HFFc6 (cell line): ENCODE results near the gene SLC19A1. TPM values are rescaled to one million over a fixed set of nuclear protein-coding genes. Genes with fewer than 3 reads are reported as not detected.

Experiments used
- DNase-seq: peaks from one replicate; pipeline ENCODE4 v3.0.0-alpha.2; 2018
- H3K27ac Mint-ChIP-seq: 2 replicates; pipeline ENCODE4 v1.8.0; 2020; ENCODE audit warnings: mild to moderate bottlenecking, mixed read lengths
- H3K27me3 Mint-ChIP-seq: 2 replicates; pipeline ENCODE4 v1.8.0; 2021; ENCODE audit warnings: mild to moderate bottlenecking, moderate library complexity, mixed read lengths; ENCODE audit not compliant: insufficient read depth
- H3K36me3 Mint-ChIP-seq: 2 replicates; pipeline ENCODE4 v1.8.0; 2021; ENCODE audit warnings: low read depth, mixed read lengths
- H3K4me1 Mint-ChIP-seq: 2 replicates; pipeline ENCODE4 v1.8.0; 2020; ENCODE audit warnings: low read depth, mixed read lengths
- H3K4me3 Mint-ChIP-seq: 2 replicates; pipeline ENCODE4 v1.8.0; 2020; ENCODE audit warnings: mild to moderate bottlenecking, moderate library complexity, mixed read lengths
- H3K9me3 Mint-ChIP-seq: 2 replicates; pipeline ENCODE4 v1.8.0; 2020; ENCODE audit warnings: mild to moderate bottlenecking, mixed read lengths
- CTCF ChIP-seq: fragments of 200-600 bp; sonication (generic); IDR thresholded peaks from 2 replicates; pipeline ENCODE4 v1.5.0; 2021; ENCODE audit warnings: antibody characterized with exemption, mild to moderate bottlenecking
- total RNA-seq, 6 experiments: library from RNA; stranded (reverse); fragmentation: NEBNext Ultra II Directional; extraction: Animal tissue kit (Norgen Biotek cat#: 25700); gene quantifications; 2 replicates in 1 of 6; 3 replicates in 5 of 6; pipeline ENCODE4 v1.2.3, GENCODE V29; 2021

SLC19A1 gene
- total RNA-seq, 6 experiments from 2014 or later = 12.3 to 15.9 (median 14.6) TPM

- DNase-seq = no peak
- H3K4me1 Mint-ChIP-seq = peaks cover under 1% of the 10 kb centered on the region; the same call in 1 of the 2 replicates
- H3K9me3 Mint-ChIP-seq = peaks cover 33% of the 10 kb centered on the region
- H3K36me3 Mint-ChIP-seq = peaks cover 48% of the 10 kb centered on the region
- no peaks in the 10 kb centered on the region for H3K27me3 Mint-ChIP-seq
- H3K4me3 Mint-ChIP-seq = no peak overlapping the region
- no peak overlapping the region for H3K27ac Mint-ChIP-seq
- TF ChIP-seq CTCF = no peak
Observed at GRCh38 chr21:45523411-45524101, 18.7 kb downstream of the SLC19A1 start.

GRCh38 chr21:45522986-45523385, 19.3 kb downstream of the SLC19A1 start:
- H3K36me3 Mint-ChIP-seq = peaks cover 53% of the 10 kb centered on the region
- no peak overlapping the region for H3K27ac Mint-ChIP-seq
- no peak for TF ChIP-seq CTCF

GRCh38 chr21:45522381-45522780, 19.9 kb downstream of the SLC19A1 start:
- H3K27me3 Mint-ChIP-seq = no peaks in the 10 kb centered on the region
- peaks cover 41% of the 10 kb centered on the region for H3K9me3 Mint-ChIP-seq
- H3K4me1 Mint-ChIP-seq = peaks cover 9% of the 10 kb centered on the region; the same call in 1 of the 2 replicates
- no peak for TF ChIP-seq CTCF
- no peak overlapping the region for H3K4me3 Mint-ChIP-seq
- H3K27ac Mint-ChIP-seq = no peak overlapping the region
- DNase-seq = no peak
- H3K36me3 Mint-ChIP-seq = peaks cover 57% of the 10 kb centered on the region

More at GRCh38 chr21:45522986-45523385, 19.3 kb downstream of the SLC19A1 start:
- Mint-ChIP-seq H3K27me3 (no peaks in the 10 kb centered on the region), H3K9me3 (peaks cover 38% of the 10 kb centered on the region), H3K4me1 (peaks cover 7% of the 10 kb centered on the region; the same call in 1 of the 2 replicates), H3K4me3 (no peak overlapping the region)
- DNase-seq = no peak

GRCh38 chr21:45521241-45521640, 21.0 kb downstream of the SLC19A1 start:
- TF ChIP-seq CTCF = no peak
- Mint-ChIP-seq H3K27ac (no peak overlapping the region), H3K4me3 (no peak overlapping the region), H3K9me3 (peaks cover 41% of the 10 kb centered on the region), H3K36me3 (peaks cover 57% of the 10 kb centered on the region), H3K4me1 (peaks cover 9% of the 10 kb centered on the region; the same call in 1 of the 2 replicates), H3K27me3 (no peaks in the 10 kb centered on the region)
- no peak for DNase-seq

GRCh38 chr21:45519182-45519581, 23.1 kb downstream of the SLC19A1 start:
- no peak for TF ChIP-seq CTCF
- peaks cover 9% of the 10 kb centered on the region; the same call in 1 of the 2 replicates for H3K4me1 Mint-ChIP-seq
- peaks cover 57% of the 10 kb centered on the region for H3K36me3 Mint-ChIP-seq
- H3K9me3 Mint-ChIP-seq = peaks cover 41% of the 10 kb centered on the region
- no peak overlapping the region for H3K27ac Mint-ChIP-seq
- H3K27me3 Mint-ChIP-seq = no peaks in the 10 kb centered on the region; the same call in 1 of the 2 replicates
- no peak for DNase-seq
- no peak overlapping the region for H3K4me3 Mint-ChIP-seq
